SU-DHL-6 (cell line): ENCODE measurements around the gene GPSM1.

Experiments used
- EZH2phosphoT487 ChIP-seq: fragments of 200-600 bp; sonication (generic), shearing (Covaris generic); conservative IDR thresholded peaks from 2 replicates; pipeline ENCODE4 v1.6.1; 2018; ENCODE audit warnings: mild to moderate bottlenecking, antibody characterized with exemption, low read length, moderate library complexity, mixed read lengths
- TF ChIP-seq, protein P1 (sequence below): fragments of 200-600 bp; sonication (generic); IDR thresholded peaks from one replicate; pipeline ENCODE4 v1.5.1; 2017; ENCODE audit warnings: antibody characterized with exemption, mild to moderate bottlenecking, low read length, moderate library complexity; ENCODE audit not compliant: insufficient read depth, poor library complexity, severe bottlenecking

DNA sequence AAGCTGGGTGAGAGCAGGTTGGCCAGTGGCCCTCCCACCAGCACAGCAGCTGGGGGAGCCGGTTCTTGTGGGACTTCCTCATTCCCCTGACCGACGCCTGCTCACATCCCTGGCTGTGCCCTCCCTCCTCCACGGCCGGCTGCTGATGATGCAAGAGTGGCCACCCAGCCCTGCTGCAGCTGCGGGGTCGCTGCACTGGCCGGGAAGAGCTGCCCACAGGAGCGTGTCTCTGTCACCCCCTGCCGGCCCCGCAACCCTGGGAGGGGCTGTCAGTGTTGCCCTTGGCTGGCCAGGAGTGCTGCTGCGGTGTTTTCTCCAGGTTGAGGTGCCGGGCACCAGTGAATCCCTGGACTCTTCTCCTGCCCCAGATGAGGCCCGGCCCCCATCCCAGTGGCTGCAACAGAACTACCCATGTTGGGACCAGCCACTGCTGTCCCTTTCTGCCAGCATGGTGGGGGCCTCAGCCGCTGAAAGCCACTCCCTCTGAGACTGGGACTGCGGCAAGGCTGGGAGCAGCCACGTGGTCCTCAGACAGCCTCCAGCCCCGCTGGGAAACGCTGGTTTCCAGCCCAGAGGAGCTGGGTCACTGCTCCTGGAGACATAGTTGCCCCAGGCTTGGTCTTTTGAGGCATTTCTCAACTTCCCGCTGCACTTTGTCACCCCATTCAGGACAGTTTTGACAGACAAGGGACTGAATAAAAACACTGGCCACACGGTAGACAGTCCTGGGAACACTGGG lies 45.4 kb downstream of the GPSM1 start:
- TF ChIP-seq, protein P1, sequence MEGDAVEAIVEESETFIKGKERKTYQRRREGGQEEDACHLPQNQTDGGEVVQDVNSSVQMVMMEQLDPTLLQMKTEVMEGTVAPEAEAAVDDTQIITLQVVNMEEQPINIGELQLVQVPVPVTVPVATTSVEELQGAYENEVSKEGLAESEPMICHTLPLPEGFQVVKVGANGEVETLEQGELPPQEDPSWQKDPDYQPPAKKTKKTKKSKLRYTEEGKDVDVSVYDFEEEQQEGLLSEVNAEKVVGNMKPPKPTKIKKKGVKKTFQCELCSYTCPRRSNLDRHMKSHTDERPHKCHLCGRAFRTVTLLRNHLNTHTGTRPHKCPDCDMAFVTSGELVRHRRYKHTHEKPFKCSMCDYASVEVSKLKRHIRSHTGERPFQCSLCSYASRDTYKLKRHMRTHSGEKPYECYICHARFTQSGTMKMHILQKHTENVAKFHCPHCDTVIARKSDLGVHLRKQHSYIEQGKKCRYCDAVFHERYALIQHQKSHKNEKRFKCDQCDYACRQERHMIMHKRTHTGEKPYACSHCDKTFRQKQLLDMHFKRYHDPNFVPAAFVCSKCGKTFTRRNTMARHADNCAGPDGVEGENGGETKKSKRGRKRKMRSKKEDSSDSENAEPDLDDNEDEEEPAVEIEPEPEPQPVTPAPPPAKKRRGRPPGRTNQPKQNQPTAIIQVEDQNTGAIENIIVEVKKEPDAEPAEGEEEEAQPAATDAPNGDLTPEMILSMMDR = no peak
- TF ChIP-seq EZH2phosphoT487 = no peak
